Body of pancreas (tissue), 4 donors: ENCODE data around the gene KCNJ14. TPM values are rescaled to one million over a fixed set of nuclear protein-coding genes. Genes with fewer than 3 reads are reported as not detected.

Experiments
- ATAC-seq: fragments of 150-250 bp; one replicate; pipeline ENCODE4 v1.9.1; 2016
- DNase-seq, 4 donors: peaks; one replicate each; pipeline ENCODE4 v3.0.0-alpha.2; 2019
- H3K27ac ChIP-seq, 4 donors: fragments of 200-600 bp; sonication (generic); 1 replicate in 3 of 4; 2 replicates in 1 of 4; pipeline versions ENCODE4 v1.5.1 to v1.6.1; 2016 to 2019; ENCODE audit warnings: mild to moderate bottlenecking in 1 of 4, mixed read lengths in 1 of 4, moderate library complexity in 1 of 4
- H3K27me3 ChIP-seq, 2 donors: fragments of 200-600 bp; sonication (generic); one replicate each; pipeline ENCODE4 v1.6.0; 2016; ENCODE audit warnings: mild to moderate bottlenecking in 1 of 2
- H3K36me3 ChIP-seq, 2 donors: fragments of 200-600 bp; sonication (generic); replicated peaks in 1 of 2; 2 replicates each; pipeline ENCODE4 v1.5.1; 2016; ENCODE audit warnings: low read depth in 2 of 2; ENCODE audit not compliant: insufficient read depth in 1 of 2
- H3K4me1 ChIP-seq: fragments of 200-600 bp; sonication (generic); one replicate; pipeline ENCODE4 v1.6.0; 2016
- H3K4me3 ChIP-seq, 2 donors: fragments of 200-600 bp; sonication (generic); 1 replicate in 1 of 2; 2 replicates in 1 of 2; pipeline ENCODE4 v1.5.1; 2016 to 2019
- H3K9me3 ChIP-seq, 3 donors: fragments of 200-600 bp; sonication (generic); 1 replicate in 2 of 3; 2 replicates in 1 of 3; pipeline ENCODE4 v1.5.1; 2016
- POLR2A ChIP-seq, 3 donors: fragments of 450-650 bp; IDR thresholded peaks; one replicate each; pipeline ENCODE4 v1.6.1; 2016; ENCODE audit warnings: antibody characterized with exemption in 3 of 3, mild to moderate bottlenecking in 2 of 3
- WGBS, 2 donors: methylation state at CpG; one replicate each; pipeline ENCODE4 v1.1.5; 2017; 5-methylcytosine and 5-hydroxymethylcytosine counted together
- intact Hi-C: fragments of 100-400 bp; cut with DNase I; formaldehyde crosslinking; loops from one replicate; pipeline ENCODE4 v1.15.1; 2023
- total RNA-seq, 2 donors: library from RNA; depleted of rRNA; stranded (reverse); fragments of >200 nt; gene quantifications; one replicate each; pipeline ENCODE4 v1.1.0, GENCODE V29; 2016
- TF ChIP-seq, protein P1 (sequence below), 7 experiments: fragments of 450-650 bp in 4 of 7; fragments of 200-600 bp in 3 of 7; sonication (generic) in 3 of 7; IDR thresholded peaks; one replicate each; pipeline ENCODE4 v1.5.1; 2016 to 2019; ENCODE audit warnings: antibody characterized with exemption in 7 of 7

Gene KCNJ14
- total RNA-seq, 2 donors from 2014 or later: 0.66 to 1.6 TPM

DNA sequence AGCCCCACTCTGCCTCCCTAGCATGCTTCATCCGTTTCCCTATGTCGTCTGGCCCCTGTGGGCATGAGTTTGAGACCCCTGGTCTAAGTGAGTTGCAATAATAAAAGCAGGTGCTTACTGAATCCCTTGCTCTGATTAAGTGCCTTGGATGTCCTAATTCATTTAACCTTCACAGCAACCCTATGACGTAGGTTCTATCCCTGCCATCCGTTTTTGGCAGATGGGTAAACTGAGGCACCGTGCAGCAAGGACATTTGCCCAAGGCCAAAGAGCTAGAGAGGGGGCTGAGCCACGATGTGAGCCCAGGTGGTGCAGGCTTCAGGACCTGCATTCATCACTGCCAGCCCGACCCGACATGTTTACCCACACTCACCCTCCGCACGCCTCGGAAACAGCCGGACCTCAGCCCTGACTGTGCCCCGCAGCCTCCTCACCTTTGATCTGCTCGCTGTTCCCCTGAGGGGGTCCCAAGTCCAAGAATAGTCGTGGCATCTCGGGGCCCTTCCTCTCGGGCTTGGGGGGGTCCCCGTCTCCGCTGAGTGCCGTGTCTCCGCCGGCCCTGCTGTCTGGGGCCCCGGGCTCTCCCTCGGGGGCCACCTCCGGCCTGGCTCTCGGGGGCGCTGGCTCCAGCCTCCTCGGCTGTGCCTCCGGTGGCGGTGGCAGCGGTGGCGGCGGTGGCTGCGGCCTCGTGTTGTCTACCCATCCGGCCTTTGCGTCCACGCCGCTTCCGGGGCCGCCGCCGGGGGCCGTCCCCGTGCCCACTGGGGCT lies 41.8 kb downstream of the KCNJ14 start:
- Histone ChIP-seq H3K27me3 (no peaks in the 10 kb centered on the region), H3K27ac (no peak overlapping the region), H3K9me3 (no peaks in the 10 kb centered on the region), H3K4me3 (no peak overlapping the region), H3K36me3 (no peaks in the 10 kb centered on the region), H3K4me1 (peaks cover 41% of the 10 kb centered on the region)
- DNase-seq (no peak), ATAC-seq (no peak)
- 45 to 55% methylated on average over 5 to 36 of the region's 45 CpGs for WGBS, 2 donors
- TF ChIP-seq, protein P1, sequence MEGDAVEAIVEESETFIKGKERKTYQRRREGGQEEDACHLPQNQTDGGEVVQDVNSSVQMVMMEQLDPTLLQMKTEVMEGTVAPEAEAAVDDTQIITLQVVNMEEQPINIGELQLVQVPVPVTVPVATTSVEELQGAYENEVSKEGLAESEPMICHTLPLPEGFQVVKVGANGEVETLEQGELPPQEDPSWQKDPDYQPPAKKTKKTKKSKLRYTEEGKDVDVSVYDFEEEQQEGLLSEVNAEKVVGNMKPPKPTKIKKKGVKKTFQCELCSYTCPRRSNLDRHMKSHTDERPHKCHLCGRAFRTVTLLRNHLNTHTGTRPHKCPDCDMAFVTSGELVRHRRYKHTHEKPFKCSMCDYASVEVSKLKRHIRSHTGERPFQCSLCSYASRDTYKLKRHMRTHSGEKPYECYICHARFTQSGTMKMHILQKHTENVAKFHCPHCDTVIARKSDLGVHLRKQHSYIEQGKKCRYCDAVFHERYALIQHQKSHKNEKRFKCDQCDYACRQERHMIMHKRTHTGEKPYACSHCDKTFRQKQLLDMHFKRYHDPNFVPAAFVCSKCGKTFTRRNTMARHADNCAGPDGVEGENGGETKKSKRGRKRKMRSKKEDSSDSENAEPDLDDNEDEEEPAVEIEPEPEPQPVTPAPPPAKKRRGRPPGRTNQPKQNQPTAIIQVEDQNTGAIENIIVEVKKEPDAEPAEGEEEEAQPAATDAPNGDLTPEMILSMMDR (IDR thresholded peaks at IDR 0.05): no peak
- no peak for TF ChIP-seq POLR2A (IDR thresholded peaks at IDR 0.05)
- intact Hi-C loops: no loop called here

DNA sequence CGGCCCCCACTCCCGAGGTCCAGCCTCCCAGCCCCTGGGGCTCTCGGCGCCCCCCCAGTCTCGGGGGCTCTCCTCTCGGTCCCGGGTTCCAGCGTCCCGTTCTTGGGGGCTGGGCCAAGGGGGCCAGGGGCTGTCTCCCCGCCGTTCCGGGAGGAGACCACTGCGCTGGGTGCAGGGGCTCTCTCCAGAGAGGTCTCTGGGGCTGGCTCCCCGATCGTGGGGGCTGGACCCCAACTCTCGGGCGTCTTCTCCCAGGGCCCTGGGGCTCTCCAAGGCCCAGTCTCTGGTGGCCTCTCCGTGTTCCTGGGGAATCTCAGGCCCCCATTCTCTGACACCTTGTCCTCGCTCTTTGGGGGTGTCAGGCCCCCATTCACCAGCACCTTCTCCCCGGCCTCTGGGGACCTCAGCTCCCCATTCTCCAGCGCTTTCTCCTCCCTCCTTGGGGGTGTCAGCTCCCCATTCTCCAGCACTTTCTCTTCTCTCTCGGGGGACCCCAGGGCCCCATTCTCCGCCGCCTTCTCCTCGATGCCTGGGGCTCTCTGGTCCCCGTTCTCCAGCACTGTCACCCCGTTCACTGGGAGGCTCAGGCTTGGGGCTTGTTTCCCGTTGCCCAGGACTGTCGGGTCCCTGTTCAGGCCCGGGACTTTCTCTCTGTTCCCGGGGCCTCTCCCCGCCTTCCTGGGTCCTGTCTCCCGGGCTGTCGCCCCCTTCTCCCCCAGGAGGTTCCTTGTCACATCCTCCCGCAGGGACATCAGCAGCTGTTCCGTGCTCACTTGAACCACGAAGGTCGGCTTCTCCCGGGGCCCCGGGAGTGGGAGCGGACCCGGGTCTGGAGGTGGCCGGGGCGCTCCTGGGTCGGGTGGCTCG lies 42.6 kb downstream of the KCNJ14 start:
- Histone ChIP-seq H3K9me3 (no peaks in the 10 kb centered on the region), H3K27ac (no peak overlapping the region), H3K4me1 (peaks cover 41% of the 10 kb centered on the region), H3K27me3 (no peaks in the 10 kb centered on the region), H3K4me3 (no peak overlapping the region), H3K36me3 (no peaks in the 10 kb centered on the region)
- no peak for DNase-seq
- intact Hi-C loops: no loop called here
- TF ChIP-seq, protein P1 (IDR thresholded peaks at IDR 0.05): no peak
- no peak for TF ChIP-seq POLR2A (IDR thresholded peaks at IDR 0.05)
- 57 to 67% methylated on average over 29 to 45 of the region's 46 CpGs for WGBS, 2 donors
- ATAC-seq: no peak

DNA sequence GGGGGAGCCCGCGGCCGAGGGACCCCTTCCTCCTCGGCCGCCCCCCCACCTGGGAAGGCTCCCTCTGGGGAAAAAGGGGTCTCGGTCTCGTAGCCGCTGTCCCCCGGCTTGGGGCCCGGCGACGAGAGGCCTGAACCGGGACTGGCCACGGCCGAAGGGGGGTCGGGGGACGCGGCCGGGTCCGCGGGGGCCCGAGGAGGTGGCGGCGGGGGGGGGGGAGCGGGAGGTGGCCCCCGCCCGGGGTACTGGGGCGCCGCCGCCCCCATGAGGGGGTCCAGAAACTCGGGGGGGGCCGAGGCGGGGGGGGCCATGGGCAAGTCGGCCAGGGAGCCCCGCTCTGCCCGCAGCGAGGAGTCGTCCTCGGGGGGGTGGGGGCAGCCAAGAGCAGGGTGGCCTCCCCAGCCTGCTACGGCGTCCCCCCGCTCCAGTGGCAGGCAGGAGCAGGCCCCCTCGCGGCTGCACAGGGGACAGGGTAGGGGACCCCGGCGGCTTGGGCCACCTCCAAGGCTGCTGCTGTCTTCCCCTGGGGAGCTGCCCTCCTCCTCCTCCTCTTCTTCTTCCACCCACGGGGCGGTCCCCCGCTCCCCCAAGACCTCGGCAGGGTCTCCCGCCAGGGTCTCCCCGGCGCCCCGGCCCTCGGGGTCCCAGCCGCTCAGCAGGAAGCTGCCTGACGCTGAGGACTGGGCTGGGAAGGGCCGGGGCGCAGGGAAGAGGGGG lies 43.4 kb downstream of the KCNJ14 start:
- intact Hi-C loops: no loop called here
- no peak overlapping the region for H3K27ac ChIP-seq
- no peaks in the 10 kb centered on the region for H3K27me3 ChIP-seq
- no peak for TF ChIP-seq POLR2A (IDR thresholded peaks at IDR 0.05)
- H3K9me3 ChIP-seq: no peaks in the 10 kb centered on the region
- H3K36me3 ChIP-seq: no peaks in the 10 kb centered on the region
- peaks cover 41% of the 10 kb centered on the region for H3K4me1 ChIP-seq
- H3K4me3 ChIP-seq: no peak overlapping the region
- WGBS, 2 donors: 63% methylated on average over 42 of the region's 59 CpGs; no CpG with 5 or more reads in 1 of the 2 donors
- ATAC-seq (no peak), DNase-seq (peak in 1 of 4 donors; percentile 11)

DNA sequence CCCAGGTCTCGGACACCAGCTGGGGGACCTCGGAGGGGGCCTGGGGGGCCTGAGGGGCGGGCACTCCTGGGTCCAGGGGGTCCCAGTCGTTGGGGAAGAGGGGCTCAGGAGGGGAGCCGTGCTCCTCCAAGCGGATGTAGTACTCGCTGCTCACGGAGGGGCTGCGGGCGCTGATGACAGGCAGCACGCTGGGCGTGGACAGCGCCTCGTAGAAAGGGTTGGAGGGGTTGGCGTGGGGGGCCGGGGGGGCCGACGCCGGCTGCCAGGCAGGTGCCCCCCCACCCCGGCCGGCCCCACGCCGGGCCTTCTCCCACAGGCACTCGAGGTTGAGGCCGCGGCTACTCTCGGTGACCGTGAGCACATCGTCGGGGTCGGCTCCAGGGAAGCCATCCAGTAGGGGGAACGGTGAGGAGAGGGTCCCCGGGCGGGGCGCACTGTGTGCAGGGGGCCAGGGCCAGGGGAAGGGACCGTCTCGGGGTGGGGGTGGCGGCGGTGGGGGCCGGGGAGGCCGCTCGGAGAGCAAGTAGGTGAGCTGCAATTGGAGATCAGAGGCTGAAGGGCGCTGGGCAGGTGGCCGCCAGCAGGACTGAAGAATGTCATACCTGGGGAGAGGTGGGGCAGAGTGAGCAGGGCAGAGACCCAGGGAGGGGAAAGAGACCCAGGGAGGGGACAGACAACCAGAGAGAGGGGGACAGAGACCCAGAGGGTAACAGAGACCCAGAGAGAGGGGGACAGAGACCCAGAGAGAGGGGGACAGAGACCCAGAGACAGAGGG lies 44.1 kb downstream of the KCNJ14 start:
- 75 to 76% methylated on average over 10 to 14 of the region's 44 CpGs for WGBS, 2 donors
- H3K36me3 ChIP-seq: no peaks in the 10 kb centered on the region
- H3K27me3 ChIP-seq: no peaks in the 10 kb centered on the region
- H3K9me3 ChIP-seq: no peaks in the 10 kb centered on the region
- TF ChIP-seq POLR2A (IDR thresholded peaks at IDR 0.05): no peak
- TF ChIP-seq, protein P1 (IDR thresholded peaks at IDR 0.05): no peak
- ATAC-seq (no peak), DNase-seq (no peak)
- H3K4me1 ChIP-seq: peaks cover 35% of the 10 kb centered on the region
- intact Hi-C loops: no loop called here
- no peak overlapping the region for H3K4me3 ChIP-seq
- H3K27ac ChIP-seq: no peak overlapping the region
